ENCODE results near the gene ERICH6. TPM values are rescaled to one million over a fixed set of nuclear protein-coding genes. Genes with fewer than 3 reads are reported as not detected.
"Not testable (repeated sequence)": the region's sequence is repeated elsewhere in the genome, so short reads cannot be mapped to it uniquely, and the experiment has no call there.

ERICH6 gene
- polyA plus RNA-seq, 1 donor = 0.11 TPM

- DNase-seq (ENCODE audit: low read depth) = no peak
These were observed 21.4 kb downstream of the ERICH6 start for GRCh38 chr3:150682279-150682678.

- no peak for DNase-seq (ENCODE audit: low read depth)
These were observed 22.7 kb downstream of the ERICH6 start for GRCh38 chr3:150681057-150681456.

- DNase-seq (ENCODE audit: low read depth) = no peak
These were observed 23.2 kb downstream of the ERICH6 start for GRCh38 chr3:150680562-150680961.

DNA sequence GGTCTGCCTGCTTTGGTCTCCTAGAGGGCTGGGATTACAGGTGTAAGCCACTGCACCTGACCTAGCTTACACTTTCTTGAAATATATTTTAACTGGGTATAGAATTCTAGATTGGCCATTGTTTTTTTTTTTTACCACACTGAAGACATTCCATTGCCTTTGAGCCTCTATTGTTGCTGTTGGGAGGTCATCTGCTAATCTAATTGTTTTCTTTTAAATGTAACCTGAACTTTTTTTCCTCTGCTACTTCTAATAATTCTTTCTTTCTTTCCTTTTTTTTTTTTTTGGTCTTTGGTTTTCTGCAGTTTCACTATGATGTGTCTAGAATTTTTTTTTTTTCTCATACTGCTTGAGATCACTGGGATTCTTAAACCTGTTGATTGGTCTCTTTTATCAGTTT, 28.1 kb downstream of the ERICH6 start:
- no peak for DNase-seq (ENCODE audit: low read depth)

- DNase-seq (ENCODE audit: low read depth) = no peak
These were observed 29.8 kb downstream of the ERICH6 start for GRCh38 chr3:150673966-150674365.

DNA sequence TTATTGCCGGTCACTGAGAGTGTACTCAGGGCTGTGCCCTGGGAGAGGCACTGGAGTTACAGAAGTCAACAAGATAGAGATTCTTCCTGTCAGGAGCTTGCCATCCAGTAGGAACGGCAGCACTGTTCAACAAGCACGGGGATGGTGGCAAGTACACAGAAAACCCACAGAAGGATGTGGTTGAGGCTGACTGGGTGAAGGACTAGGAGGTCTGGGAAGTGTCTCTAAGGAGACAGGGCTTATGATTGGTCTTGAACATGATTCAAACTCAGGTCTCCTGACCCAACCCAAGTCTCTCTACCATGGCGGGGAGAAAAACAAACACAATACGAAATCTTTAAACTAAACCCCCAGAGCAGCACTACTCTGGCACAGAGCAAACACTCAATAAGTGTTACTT, 37.6 kb downstream of the ERICH6 start:
- DNase-seq (ENCODE audit: low read depth) = no peak

DNA sequence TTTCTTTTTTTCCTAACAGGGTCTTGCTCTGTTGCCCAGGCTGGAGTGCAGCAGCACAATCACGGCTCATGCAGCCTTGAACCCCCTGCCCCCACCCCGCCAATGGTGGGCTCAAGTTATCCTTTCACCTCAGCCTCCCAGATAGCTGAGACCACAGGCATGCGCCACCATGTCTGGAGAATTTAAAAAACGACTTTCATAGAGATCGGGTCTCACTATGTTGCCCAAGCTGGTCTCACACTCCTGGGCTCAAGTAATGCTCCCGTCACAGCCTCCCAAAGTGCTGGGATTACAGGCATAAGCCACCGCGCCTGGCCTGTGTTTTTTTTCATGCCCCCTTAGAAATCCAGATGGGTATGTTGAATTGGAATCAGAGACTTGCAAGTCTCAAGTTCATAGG, 40.3 kb downstream of the ERICH6 start:
- no peak for DNase-seq (ENCODE audit: low read depth)

DNA sequence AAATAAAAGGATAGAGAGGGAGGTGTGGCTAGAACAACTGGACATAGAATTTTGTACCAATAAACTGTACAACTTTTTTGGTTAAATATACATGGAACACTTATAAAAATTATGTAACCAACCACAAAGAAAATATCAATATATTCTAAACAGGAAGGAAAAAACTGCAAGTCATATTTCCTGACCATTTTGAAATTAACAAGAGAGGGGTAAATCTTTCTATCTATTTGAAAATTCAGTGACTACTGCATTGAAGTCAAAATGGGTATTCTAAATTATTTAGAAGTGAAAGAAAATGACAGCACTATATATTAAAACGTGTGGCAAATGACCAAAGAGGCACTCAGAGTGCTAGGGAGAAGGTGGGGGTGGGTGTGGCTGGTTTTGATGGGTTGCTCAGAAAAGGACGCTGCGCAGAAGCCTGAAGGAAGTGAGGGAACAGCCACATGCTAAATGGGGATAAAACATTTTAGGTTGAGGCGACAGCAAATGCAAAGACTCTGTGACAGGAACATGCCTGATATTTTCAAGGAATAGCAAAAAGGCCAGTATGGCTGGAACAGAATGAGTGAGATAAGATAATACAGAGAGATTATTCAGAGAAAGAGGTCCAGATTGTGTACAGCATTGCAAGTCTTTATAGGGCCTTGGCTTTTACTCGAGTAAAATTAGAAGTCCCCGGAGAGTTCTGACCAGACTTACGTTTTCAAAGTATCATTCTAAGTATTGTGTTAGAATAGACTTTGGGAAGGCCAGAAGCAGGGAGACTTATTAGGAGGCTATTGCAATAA, 41.1 kb downstream of the ERICH6 start:
- no peak for DNase-seq (ENCODE audit: low read depth)

DNA sequence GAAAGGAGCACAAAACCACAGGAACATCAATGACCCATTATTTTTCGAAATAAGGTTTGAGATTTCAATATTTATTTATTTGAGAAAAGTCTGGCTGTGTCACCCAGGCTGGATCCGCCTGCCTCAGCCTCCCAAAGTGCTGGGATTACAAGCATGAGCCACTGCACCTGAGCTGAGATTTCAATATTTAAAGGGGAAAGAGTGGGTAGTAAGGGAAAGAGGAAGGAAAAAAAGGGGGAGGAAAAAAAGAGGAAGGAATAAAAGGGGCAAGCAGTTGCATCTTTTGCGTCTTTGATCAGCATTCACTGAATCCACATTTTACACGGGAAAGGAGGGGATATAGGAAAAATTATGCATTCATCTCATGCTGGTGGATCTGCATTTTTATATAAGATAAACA, 47.4 kb downstream of the ERICH6 start:
- no peak for DNase-seq (ENCODE audit: low read depth)

- no peak for DNase-seq (ENCODE audit: low read depth)
These were observed 50.6 kb downstream of the ERICH6 start for GRCh38 chr3:150653110-150653561.

- no peak for DNase-seq (ENCODE audit: low read depth)
These were observed 63.5 kb downstream of the ERICH6 start for GRCh38 chr3:150640256-150640655.

DNA sequence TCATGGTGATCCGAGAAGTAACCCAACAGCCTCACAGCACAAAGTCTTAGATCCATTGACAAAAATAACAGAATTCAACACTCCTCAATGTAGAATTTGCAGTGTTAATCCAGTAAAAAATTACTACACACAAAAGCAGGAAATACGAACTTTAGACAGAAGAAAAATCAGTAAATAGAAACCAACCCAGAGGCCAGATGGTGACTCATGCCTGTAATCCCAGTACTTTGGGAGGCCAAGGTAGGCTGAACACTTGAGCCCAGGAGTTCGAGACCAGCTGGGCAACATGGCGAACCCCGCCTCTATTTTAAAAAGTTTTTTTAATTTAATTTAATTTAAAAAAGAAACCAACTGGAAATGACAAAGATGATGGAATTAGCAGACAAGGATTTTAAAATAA, 64.5 kb downstream of the ERICH6 start:
- DNase-seq (ENCODE audit: low read depth) = no peak

- no peak for DNase-seq (ENCODE audit: low read depth)
These were observed 67.5 kb downstream of the ERICH6 start for GRCh38 chr3:150636258-150636657.

- DNase-seq (ENCODE audit: low read depth) = no peak
These were observed 68.2 kb downstream of the ERICH6 start for GRCh38 chr3:150635526-150635925.

- no peak for DNase-seq (ENCODE audit: low read depth)
These were observed 68.6 kb downstream of the ERICH6 start for GRCh38 chr3:150635076-150635475.

DNA sequence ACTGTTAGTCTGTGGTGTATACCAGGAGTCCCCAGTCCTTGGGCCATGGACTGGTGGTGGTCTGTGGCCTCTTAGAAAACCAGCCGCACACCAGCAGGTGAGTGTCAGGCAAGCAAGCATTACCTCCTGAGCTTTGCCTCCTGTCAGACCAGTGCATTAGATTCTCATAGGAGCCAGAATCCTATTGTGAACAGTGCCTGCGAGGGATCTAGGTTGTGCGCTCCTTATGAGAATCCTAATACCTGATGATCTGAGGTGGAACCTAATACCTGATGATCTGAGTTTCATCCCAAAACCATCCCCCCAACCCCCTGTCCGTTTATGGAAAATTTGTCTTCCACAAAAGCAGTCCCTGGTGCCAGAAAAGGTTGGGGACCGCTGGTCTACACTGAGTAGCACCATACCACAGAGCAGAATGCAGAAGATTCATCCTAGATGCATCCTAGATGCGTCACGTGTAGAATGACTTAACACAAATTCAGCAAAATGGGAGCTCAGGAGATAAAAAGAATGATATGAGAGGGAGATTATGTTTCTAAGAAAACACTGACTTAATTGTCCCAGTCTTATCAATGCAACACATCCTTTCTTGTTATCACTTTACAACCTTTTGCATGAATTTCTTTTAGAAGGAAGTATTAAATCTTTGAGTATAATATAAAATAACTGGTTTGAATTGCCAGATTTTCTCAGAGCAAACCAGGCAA, 72.1 kb downstream of the ERICH6 start:
- no peak for DNase-seq (ENCODE audit: low read depth)

- DNase-seq (ENCODE audit: low read depth) = no peak
These were observed 76.2 kb downstream of the ERICH6 start for GRCh38 chr3:150627557-150627956.

- DNase-seq (ENCODE audit: low read depth) = no peak
These were observed 77.4 kb downstream of the ERICH6 start for GRCh38 chr3:150626148-150626930.

DNA sequence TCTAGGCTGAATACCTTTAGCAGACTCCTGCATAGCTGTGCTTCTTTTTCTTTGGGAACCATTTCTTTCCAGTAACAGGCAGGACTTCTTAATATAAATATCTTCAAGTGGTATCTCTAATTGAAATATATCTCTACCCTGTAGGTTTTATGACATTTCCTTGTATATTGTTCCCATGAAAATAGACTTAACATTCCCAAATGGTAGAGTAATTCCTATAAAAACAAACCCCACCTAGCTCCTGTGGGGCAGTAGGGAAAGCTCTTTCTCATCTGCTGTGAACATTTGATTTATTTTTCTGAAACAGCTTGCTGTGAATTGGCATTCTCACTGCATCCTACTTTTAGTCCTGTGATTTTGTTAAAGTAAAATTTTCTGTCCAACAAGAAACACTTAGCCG, 79.8 kb downstream of the ERICH6 start:
- no peak for DNase-seq (ENCODE audit: low read depth)

DNA sequence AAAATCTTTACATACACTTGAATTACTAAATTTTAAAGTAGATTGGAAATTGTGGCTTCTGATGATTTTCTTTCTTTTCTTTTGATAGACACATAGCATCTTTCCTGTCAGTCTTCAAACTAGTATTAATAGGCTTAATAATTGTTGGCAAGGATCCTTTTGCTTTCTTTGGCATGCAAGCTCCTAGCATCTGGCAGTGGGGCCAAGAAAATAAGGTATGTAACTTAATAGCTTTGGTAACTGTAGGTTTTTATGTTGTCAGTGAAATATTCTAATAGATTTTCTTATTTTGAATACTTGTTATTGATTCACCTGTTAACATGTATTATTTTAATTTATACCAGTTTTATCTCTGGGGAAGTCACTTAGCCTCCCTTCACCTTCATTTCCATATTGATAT, 80.8 kb downstream of the ERICH6 start:
- DNase-seq (ENCODE audit: low read depth) = not testable (repeated sequence)

DNA sequence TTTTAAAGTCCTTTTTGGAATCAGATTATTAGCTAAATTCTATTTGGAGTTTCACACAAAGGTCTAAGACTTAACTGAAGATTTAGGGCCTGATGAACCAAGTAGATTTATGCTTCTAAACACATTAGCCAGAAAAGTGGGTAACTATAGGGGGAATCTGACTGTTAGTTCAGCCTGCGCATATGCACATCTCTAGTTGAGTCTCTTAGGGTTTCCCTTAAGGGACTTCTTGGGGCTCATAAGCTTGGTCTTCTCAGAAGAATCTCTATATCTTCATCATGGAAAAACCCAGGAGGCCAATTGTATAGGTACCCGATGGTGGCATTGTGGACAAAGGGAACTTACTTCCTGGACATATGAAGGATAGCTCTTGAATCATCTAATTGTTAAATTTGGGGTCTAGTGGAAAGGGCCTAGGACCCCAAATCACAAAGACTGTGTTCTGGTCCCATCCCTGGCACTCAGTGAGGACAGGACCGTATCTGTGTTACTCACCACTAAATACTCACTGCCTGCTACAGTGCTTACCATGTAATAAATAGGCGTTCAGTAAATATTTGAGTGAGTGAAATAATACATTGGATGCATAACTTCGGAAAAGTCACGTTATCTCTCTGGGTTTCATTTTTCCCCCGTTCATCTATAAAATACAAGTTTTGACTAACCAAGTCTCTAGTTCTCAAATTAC, 83.6 kb downstream of the ERICH6 start:
- no peak for DNase-seq (ENCODE audit: low read depth)
